Sigmoid colon (tissue), 7 donors: ENCODE results near the gene EDC4. TPM values are rescaled to one million over a fixed set of nuclear protein-coding genes. Genes with fewer than 3 reads are reported as not detected.
A peak's percentile ranks its signal among the peaks of the same experiment; 100 is the strongest.

Experiments used
- DNase-seq: peaks from one replicate; pipeline ENCODE4 v3.0.0-alpha.2; 2019
- H3K27ac ChIP-seq, 4 donors: fragments of 200-600 bp; sonication (generic); one replicate each; pipeline ENCODE4 v1.5.1; 2016 to 2019; ENCODE audit warnings: mild to moderate bottlenecking in 1 of 4
- H3K27me3 ChIP-seq, 3 donors: fragments of 200-600 bp; sonication (generic); one replicate each; pipeline ENCODE4 v1.5.1; 2019; ENCODE audit warnings: mild to moderate bottlenecking in 1 of 3
- H3K36me3 ChIP-seq, 4 donors: fragments of 200-600 bp; sonication (generic); one replicate each; pipeline ENCODE4 v1.5.1; 2016 to 2019
- H3K4me1 ChIP-seq, 4 donors: fragments of 200-600 bp; sonication (generic); one replicate each; pipeline ENCODE4 v1.5.1; 2017 to 2019
- H3K4me3 ChIP-seq, 4 donors: fragments of 200-600 bp; sonication (generic); one replicate each; pipeline ENCODE4 v1.5.1; 2017 to 2019; ENCODE audit warnings: mild to moderate bottlenecking in 2 of 4, moderate library complexity in 1 of 4
- H3K9me3 ChIP-seq, 4 donors: fragments of 200-600 bp in 3 of 4; sonication (generic) in 3 of 4; one replicate each; pipeline versions ENCODE4 v1.5.1 to v1.6.1; 2013 to 2019
- CTCF ChIP-seq, 4 experiments: fragments of 450-650 bp in 3 of 4; fragments of 200-600 bp in 1 of 4; IDR thresholded peaks; one replicate each; pipeline ENCODE4 v1.5.1; 2016 to 2019; ENCODE audit warnings: antibody characterized with exemption in 4 of 4, mild to moderate bottlenecking in 3 of 4, moderate library complexity in 2 of 4
- EP300 ChIP-seq, 4 donors: sonication (generic); formaldehyde crosslinking; IDR thresholded peaks; one replicate each; pipeline ENCODE4 v1.6.1; 2017; ENCODE audit warnings: antibody characterized with exemption in 4 of 4
- POLR2A ChIP-seq, 2 donors: fragments of 450-650 bp; IDR thresholded peaks; one replicate each; pipeline ENCODE4 v1.6.1; 2016; ENCODE audit warnings: antibody characterized with exemption in 2 of 2, mild to moderate bottlenecking in 2 of 2, moderate library complexity in 2 of 2
- POLR2AphosphoS5 ChIP-seq, 4 donors: sonication (generic); formaldehyde crosslinking; IDR thresholded peaks; one replicate each; pipeline ENCODE4 v1.6.1; 2017; ENCODE audit warnings: antibody characterized with exemption in 4 of 4
- WGBS, 2 donors: extraction: QIAGEN DNeasy Blood & Tissue Kit; methylation state at CpG; one replicate each; pipeline ENCODE4 v1.1.7; 2013; 5-methylcytosine and 5-hydroxymethylcytosine counted together
- intact Hi-C: fragments of 100-400 bp; cut with DNase I; formaldehyde crosslinking; loops from one replicate; pipeline ENCODE4 v1.15.1; 2023
- polyA plus RNA-seq, 3 donors: library from polyadenylated mRNA; stranded (reverse); fragments of 200-250 nt; gene quantifications; one replicate each; pipeline ENCODE4 v1.2.3, GENCODE V29; 2013
- total RNA-seq, 4 donors: library from RNA; depleted of rRNA; stranded (reverse); fragments of >200 nt; gene quantifications; one replicate each; pipeline ENCODE4 v1.1.0, GENCODE V29; 2016
- donor health status: healthy with polysubstance abuse.
- donor health status: Bipolar disorder and iron deficiency.
- donor health status: healthy.

EDC4 gene
- total and polyA plus RNA-seq, 7 donors: 24.5 to 48.9 (median 33.5) TPM

- WGBS, 2 donors: 96% methylated on average over 19 of the region's 19 CpGs
- Histone ChIP-seq H3K4me3 (no peak overlapping the region), H3K9me3 (no peaks in the 10 kb centered on the region), H3K4me1 (peaks cover 0 to 13% (median 9%) of the 10 kb centered on the region in 4 donors), H3K27ac (no peak overlapping the region), H3K27me3 (no peaks in the 10 kb centered on the region), H3K36me3 (peaks cover 24 to 32% (median 26%) of the 10 kb centered on the region in 4 donors)
- DNase-seq: no peak
- TF ChIP-seq POLR2AphosphoS5 (IDR thresholded peaks at IDR 0.05): no peak
- no peak for TF ChIP-seq POLR2A (IDR thresholded peaks at IDR 0.05)
- TF ChIP-seq EP300 (IDR thresholded peaks at IDR 0.05): no peak
- TF ChIP-seq CTCF (IDR thresholded peaks at IDR 0.05): no peak
- intact Hi-C loops: loop anchor here (2.0 kb wide), 1 partner anchor 39 kb away; the partner anchor contains the start of genes CENPT and NUTF2
Measured at GRCh38 chr16:67885976-67886375, 13.1 kb downstream of the EDC4 start.

GRCh38 chr16:67886387-67886786 lies 13.5 kb downstream of the EDC4 start:
- H3K27me3 ChIP-seq: no peaks in the 10 kb centered on the region
- intact Hi-C loops: no loop called here
- DNase-seq: no peak
- TF ChIP-seq CTCF (IDR thresholded peaks at IDR 0.05): no peak
- no peak for TF ChIP-seq POLR2A (IDR thresholded peaks at IDR 0.05)
- no peak for TF ChIP-seq POLR2AphosphoS5 (IDR thresholded peaks at IDR 0.05)
- TF ChIP-seq EP300 (IDR thresholded peaks at IDR 0.05): no peak
- H3K9me3 ChIP-seq: no peaks in the 10 kb centered on the region
- 93 to 94% methylated on average over 5 of the region's 5 CpGs for WGBS, 2 donors
- no peak overlapping the region for H3K4me3 ChIP-seq
- peaks cover 20 to 28% (median 21%) of the 10 kb centered on the region in 4 donors for H3K36me3 ChIP-seq
- H3K4me1 ChIP-seq: peaks cover 0 to 13% (median 9%) of the 10 kb centered on the region in 4 donors
- H3K27ac ChIP-seq: no peak overlapping the region

- Histone ChIP-seq H3K27ac (no peak overlapping the region), H3K9me3 (no peaks in the 10 kb centered on the region), H3K36me3 (peaks cover 2 to 9% (median 3%) of the 10 kb centered on the region in 4 donors), H3K4me1 (peaks cover 0 to 19% (median 12%) of the 10 kb centered on the region in 4 donors), H3K4me3 (no peak overlapping the region), H3K27me3 (no peaks in the 10 kb centered on the region)
- intact Hi-C loops: no loop called here
- TF ChIP-seq EP300 (IDR thresholded peaks at IDR 0.05) (no peak), CTCF (IDR thresholded peaks at IDR 0.05) (no peak), POLR2A (IDR thresholded peaks at IDR 0.05) (no peak), POLR2AphosphoS5 (IDR thresholded peaks at IDR 0.05) (no peak)
- no peak for DNase-seq
- WGBS, 2 donors: 88 to 89% methylated on average over 3 of the region's 3 CpGs
Measured at GRCh38 chr16:67888331-67888730, 15.5 kb downstream of the EDC4 start.

GRCh38 chr16:67892375-67892774 lies 19.5 kb downstream of the EDC4 start:
- Histone ChIP-seq H3K4me1 (peaks cover 0 to 42% (median 35%) of the 10 kb centered on the region in 4 donors), H3K9me3 (no peaks in the 10 kb centered on the region), H3K27ac (peak overlapping the region; percentile 97 to 99 (median 98)), H3K27me3 (no peaks in the 10 kb centered on the region), H3K36me3 (no peaks in the 10 kb centered on the region), H3K4me3 (peak overlapping the region; percentile 29 to 100 (median 95))
- intact Hi-C loops: loop anchor here (2.0 kb wide), 1 partner anchor 46 kb away; the partner anchor contains the start of genes CENPT and NUTF2
- DNase-seq: no peak
- no peak for TF ChIP-seq EP300 (IDR thresholded peaks at IDR 0.05)
- TF ChIP-seq POLR2AphosphoS5 (IDR thresholded peaks at IDR 0.05): no peak
- no peak for TF ChIP-seq CTCF (IDR thresholded peaks at IDR 0.05)
- no peak for TF ChIP-seq POLR2A (IDR thresholded peaks at IDR 0.05)
- WGBS, 2 donors: 26 to 57% methylated on average over 5 of the region's 5 CpGs
